RWPE2 (cell line): ENCODE results near the gene STAT3.
"Not testable (repeated sequence)": the region's sequence is repeated elsewhere in the genome, so short reads cannot be mapped to it uniquely, and the experiment has no call there.

ENCODE experiments used
- ATAC-seq: fragments of 200-7000 bp; cut with Tn5 transposase; 3 replicates; pipeline ENCODE4 v1.9.1; 2021; ENCODE audit warnings: low read depth
- DNase-seq: peaks from one replicate; pipeline ENCODE4 v3.0.0-alpha.2; 2020; ENCODE audit warnings: low spot score
- H3K27ac ChIP-seq: fragments of 450-650 bp; 2 replicates; pipeline ENCODE4 v1.5.1; 2017; ENCODE audit warnings: mild to moderate bottlenecking; ENCODE audit not compliant: poor library complexity, severe bottlenecking
- H3K27me3 ChIP-seq: fragments of 250-450 bp; sonication (Bioruptor Pico); 2 replicates; pipeline ENCODE4 v1.5.1; 2021; ENCODE audit warnings: mild to moderate bottlenecking, moderate library complexity; ENCODE audit not compliant: insufficient read depth, poor library complexity, severe bottlenecking
- H3K36me3 ChIP-seq: fragments of 250-450 bp; sonication (Bioruptor Pico); 2 replicates; pipeline ENCODE4 v1.5.1; 2020; ENCODE audit warnings: low read depth, mild to moderate bottlenecking, moderate library complexity
- H3K4me1 ChIP-seq: fragments of 250-450 bp; sonication (Bioruptor Pico); 2 replicates; pipeline ENCODE4 v1.5.1; 2021; ENCODE audit warnings: mild to moderate bottlenecking, moderate library complexity; ENCODE audit not compliant: insufficient read depth, poor library complexity, severe bottlenecking
- H3K4me3 ChIP-seq: fragments of 250-450 bp; sonication (Bioruptor Pico); 2 replicates; pipeline ENCODE4 v1.5.1; 2021; ENCODE audit warnings: mild to moderate bottlenecking, moderate library complexity; ENCODE audit not compliant: severe bottlenecking
- H3K9me3 ChIP-seq: fragments of 250-450 bp; sonication (Bioruptor Pico); 2 replicates; pipeline ENCODE4 v1.5.1; 2021; ENCODE audit warnings: mild to moderate bottlenecking, moderate library complexity; ENCODE audit not compliant: severe bottlenecking
- CTCF ChIP-seq: fragments of 450-650 bp; IDR thresholded peaks from one replicate; pipeline ENCODE4 v1.5.1; 2017; ENCODE audit warnings: mild to moderate bottlenecking, moderate library complexity; ENCODE audit not compliant: poor library complexity, severe bottlenecking

Gene STAT3

GRCh38 chr17:42304187-42305030 is 83.8 kb downstream of the STAT3 start:
- no peak for ATAC-seq
- H3K4me1 ChIP-seq, result no peaks in the 10 kb centered on the region
- no peaks in the 10 kb centered on the region for H3K9me3 ChIP-seq
- TF ChIP-seq CTCF, result no peak
- no peaks in the 10 kb centered on the region for H3K27me3 ChIP-seq
- no peak overlapping the region for H3K4me3 ChIP-seq
- H3K27ac ChIP-seq, result no peak overlapping the region
- no peaks in the 10 kb centered on the region for H3K36me3 ChIP-seq
- DNase-seq, result no peak

DNA sequence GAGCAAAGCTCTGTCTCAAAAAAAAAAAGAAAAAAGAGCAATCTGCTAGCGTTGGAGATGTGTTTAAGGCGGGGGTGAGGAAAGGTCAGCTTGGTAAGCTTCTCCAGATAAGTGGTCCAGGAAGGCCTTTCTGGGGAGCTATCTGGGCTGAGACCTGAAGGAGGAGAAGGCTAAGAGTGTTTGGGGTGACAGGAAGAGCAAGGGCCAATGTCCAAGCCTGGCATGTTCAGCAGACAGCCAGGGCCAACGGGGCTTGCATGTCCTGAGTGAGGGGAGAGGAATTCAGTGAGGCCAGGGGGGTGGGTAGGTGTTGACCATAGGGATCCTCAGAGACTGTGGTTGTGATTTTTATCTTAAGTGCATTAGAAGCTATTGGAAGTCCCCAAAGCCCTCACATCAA is 84.5 kb downstream of the STAT3 start:
- DNase-seq (no peak), ATAC-seq (no peak)
- Histone ChIP-seq H3K27me3 (no peaks in the 10 kb centered on the region), H3K4me3 (no peak overlapping the region), H3K9me3 (no peaks in the 10 kb centered on the region), H3K36me3 (no peaks in the 10 kb centered on the region), H3K27ac (no peak overlapping the region), H3K4me1 (no peaks in the 10 kb centered on the region)
- no peak for TF ChIP-seq CTCF

DNA sequence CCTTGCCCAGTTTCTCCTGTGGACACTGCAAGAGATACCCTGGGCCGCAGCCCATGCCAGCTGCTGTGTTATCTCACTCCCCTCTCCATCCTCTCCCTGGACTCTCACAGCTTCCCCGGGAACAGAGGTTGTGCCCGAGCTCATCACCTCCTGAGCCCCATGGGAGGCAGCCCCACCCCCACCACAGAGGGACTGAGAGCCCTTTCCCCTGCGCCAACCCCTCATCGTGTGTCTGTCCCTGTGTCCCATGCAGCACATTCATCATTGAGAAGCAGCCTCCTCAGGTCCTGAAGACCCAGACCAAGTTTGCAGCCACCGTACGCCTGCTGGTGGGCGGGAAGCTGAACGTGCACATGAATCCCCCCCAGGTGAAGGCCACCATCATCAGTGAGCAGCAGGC is 87.2 kb downstream of the STAT3 start:
- DNase-seq (no peak), ATAC-seq (no peak)
- peaks cover 3% of the 10 kb centered on the region for H3K4me1 ChIP-seq
- H3K27me3 ChIP-seq, result no peaks in the 10 kb centered on the region
- no peak overlapping the region for H3K4me3 ChIP-seq
- H3K9me3 ChIP-seq, result no peaks in the 10 kb centered on the region
- no peak overlapping the region for H3K27ac ChIP-seq
- no peak for TF ChIP-seq CTCF
- H3K36me3 ChIP-seq, result no peaks in the 10 kb centered on the region

GRCh38 chr17:42299913-42300312 is 88.3 kb downstream of the STAT3 start:
- ATAC-seq, H3K27ac ChIP-seq: not testable (repeated sequence)

DNA sequence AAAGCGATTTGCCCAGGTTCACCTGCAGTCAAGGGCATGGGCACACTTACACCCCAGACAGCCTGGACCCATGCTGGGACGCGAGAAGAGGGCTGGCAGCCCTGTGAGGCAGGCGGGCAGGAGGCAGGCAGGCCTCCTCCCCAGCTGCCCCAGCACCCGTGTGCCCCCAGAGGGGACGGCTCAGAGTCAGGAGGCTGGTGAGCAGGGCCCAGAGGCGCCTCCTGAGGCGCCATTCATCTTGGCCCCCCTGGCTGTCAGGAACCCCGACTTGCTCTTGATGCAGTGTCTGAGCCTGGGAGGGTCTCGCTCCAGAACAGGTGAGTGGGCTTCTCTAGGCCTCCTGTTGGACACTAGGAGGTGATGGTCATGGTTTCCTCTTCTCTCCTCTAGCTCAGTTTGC is 88.9 kb downstream of the STAT3 start:
- DNase-seq, H3K4me1 ChIP-seq, H3K36me3 ChIP-seq, H3K27me3 ChIP-seq, ATAC-seq, H3K27ac ChIP-seq, H3K4me3 ChIP-seq, H3K9me3 ChIP-seq: not testable (repeated sequence)

More at GRCh38 chr17:42299913-42300312, 88.3 kb downstream of the STAT3 start:
- not testable (repeated sequence) for H3K4me3 ChIP-seq, DNase-seq, H3K9me3 ChIP-seq, H3K4me1 ChIP-seq, H3K36me3 ChIP-seq, H3K27me3 ChIP-seq

DNA sequence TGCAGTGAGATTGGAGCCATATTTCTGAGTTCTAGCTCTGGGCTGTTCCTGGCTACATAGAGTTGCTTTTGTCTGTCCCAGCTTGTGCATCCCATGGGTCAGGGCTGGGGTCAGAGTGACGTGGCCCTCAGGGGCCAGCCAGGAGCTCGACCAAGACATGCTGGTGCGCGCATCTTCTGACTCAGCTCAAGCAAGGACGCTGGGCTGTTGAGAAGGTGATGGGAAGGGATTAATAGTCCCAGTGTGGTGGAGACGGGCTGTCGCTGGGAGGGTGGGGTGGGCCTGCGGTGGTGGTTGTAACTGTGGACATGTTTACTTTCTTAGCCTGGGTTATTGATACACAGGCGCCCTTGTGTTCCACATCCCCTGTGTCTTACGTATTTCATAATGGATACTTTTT is 90.5 kb downstream of the STAT3 start:
- H3K27ac ChIP-seq, H3K27me3 ChIP-seq, H3K4me1 ChIP-seq, H3K4me3 ChIP-seq, H3K36me3 ChIP-seq, H3K9me3 ChIP-seq, DNase-seq: not testable (repeated sequence)
- ATAC-seq, result peak; percentile 72
